Hypothalamus (tissue), 51 donors: ENCODE measurements around the gene PAK1IP1.
"Not testable (repeated sequence)": the region's sequence is repeated elsewhere in the genome, so short reads cannot be mapped to it uniquely, and the experiment has no call there.

Source experiments
- DNase-seq, 51 donors: peaks; one replicate each; lab custom pipeline; 2025; lab: John Stamatoyannopoulos, UW

The PAK1IP1 gene, protein sequence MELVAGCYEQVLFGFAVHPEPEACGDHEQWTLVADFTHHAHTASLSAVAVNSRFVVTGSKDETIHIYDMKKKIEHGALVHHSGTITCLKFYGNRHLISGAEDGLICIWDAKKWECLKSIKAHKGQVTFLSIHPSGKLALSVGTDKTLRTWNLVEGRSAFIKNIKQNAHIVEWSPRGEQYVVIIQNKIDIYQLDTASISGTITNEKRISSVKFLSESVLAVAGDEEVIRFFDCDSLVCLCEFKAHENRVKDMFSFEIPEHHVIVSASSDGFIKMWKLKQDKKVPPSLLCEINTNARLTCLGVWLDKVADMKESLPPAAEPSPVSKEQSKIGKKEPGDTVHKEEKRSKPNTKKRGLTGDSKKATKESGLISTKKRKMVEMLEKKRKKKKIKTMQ

DNA sequence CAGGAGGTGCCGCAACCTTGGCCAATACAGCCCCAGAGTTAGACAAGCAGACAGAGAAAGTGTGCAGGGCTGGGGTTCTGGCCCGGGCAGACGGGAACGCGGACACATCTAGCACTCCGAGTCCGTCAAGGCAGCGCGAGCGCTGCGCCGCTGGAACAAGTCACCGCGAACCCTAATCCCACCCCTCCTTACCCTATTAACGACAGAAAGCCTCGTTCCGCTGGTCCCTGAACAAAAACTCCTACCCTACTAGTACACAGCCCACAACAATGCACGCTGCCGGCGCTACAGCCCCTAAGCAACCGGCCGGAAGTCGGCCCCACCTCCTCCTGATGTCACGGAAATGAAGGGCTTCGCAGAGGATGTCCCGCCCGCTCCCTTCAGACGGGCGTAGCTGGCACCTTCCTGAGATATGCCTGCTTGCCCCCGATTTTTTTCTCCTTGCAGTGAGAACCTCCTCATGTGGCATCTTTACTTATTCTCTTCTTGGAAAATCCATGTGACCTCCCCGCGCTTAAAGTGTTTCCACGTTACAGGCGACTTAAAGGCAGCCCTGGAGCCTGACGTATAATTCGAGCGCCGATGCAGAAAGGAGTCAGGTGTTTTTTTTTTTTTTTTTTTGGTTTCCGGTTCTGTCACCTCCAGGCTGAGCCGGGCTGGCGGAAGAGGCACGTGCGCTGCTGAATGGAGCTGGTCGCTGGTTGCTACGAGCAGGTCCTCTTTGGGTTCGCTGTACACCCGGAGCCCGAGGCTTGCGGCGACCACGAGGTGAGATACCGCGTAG is at the start of gene PAK1IP1, which contains the start of gene C6orf52:
Gene PAK1IP1, plus strand, starts transcription at position 671 of the 784 bp plus-strand sequence. Its CDS starts 14 bp downstream, at position 685.
Gene C6orf52, minus strand, starts transcription at position 315 of the 784 bp plus-strand sequence. CDS start 7,066 bp downstream, outside the sequence.
- DNase-seq: peak; percentile 48 to 96 (median 87)

DNA sequence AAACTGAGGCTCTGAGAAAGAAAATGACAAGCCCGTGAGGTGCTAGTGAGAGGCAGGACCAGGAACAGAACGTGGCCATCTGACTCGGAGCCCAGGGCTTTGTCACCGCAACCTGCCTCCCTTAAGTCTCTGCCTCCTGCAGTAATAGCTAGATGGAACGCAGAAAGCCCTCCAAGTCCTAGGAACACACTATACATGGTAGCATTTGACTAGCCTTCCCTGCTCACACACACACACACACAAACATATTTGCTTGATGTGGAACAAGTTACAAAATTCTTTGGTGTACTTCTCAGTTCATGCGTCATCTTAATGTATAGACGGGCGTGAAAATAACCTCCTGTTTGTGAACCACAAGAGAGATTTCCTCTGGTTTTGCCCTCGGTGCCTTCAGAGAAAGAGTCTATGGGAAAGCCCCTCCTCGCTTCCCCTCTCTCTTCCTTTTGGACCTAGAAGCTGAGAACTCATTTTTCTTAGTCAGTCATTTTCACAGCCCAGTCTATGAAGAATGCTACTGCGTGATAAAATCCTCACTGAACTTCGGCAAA is 39.2 kb upstream of the PAK1IP1 start:
- no peak for DNase-seq

DNA sequence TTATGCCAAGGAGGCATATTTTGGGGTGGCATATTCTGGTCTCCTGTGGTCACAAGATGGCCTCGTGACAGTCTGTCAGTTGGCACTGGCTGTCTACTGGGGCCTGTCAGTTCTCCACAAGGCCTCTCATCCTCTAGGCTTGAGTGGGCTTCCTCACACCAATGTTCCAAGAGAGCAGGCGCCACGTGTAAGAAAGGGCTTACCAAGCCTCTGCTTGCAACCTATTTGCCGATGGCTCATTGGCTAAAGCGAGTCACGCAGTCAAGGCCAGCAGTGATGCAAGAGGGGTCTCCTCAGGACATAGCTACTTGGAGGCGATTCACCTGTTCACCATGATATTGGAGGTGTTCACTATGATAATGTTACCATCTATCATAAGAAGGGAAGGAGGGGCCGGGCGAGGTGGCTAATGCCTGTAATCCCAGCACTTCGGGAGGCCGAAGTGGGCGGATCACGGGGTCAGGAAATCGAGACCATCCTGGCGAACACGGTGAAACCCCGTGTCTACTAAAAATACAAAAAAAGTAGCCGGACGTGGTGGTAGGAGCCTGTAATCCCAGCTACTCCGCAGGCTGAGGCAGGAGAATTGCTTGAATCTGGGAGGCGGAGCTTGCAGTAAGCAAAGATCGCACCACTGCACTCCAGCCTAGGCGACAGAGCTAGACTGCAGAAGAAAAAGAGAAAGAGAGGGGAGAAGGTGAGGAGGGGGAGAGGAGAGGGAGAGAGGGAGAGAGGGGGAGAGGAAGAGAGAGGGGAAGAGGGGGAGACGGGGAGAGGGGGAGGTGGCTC is 35.7 kb upstream of the PAK1IP1 start:
- no peak for DNase-seq

DNA sequence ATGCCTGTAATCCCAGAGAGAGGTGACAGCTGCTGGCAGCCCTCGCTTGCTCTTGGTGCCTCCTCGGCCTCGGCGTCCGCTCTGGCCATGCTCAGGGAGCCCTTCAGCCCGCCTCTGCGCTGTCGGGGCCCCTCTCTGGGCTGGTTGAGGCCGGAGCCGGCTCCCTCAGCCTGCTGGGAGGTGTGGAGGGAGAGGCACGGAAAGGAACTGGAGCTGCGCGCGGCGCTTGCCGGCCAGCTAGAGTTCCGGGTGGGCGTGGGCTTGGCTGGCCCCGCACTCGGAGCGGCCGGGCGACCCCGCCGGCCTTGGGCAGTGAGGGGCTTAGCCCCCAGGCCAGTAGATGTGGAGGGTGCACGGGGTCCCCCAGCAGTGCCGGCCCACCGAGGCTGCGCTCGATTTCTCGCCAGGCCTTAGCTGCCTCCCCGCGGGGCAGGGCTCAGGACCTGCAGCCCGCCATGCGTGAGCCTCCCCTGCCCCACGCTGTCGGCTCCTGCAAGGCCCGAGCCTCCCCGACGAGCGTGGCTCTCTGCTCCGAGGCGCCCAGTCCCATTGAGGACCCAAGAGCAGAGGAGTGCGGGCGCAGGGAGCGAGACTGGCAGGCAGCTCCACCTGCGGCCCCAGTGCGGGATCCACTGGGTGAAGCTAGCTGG is 34.9 kb upstream of the PAK1IP1 start:
- no peak for DNase-seq

DNA sequence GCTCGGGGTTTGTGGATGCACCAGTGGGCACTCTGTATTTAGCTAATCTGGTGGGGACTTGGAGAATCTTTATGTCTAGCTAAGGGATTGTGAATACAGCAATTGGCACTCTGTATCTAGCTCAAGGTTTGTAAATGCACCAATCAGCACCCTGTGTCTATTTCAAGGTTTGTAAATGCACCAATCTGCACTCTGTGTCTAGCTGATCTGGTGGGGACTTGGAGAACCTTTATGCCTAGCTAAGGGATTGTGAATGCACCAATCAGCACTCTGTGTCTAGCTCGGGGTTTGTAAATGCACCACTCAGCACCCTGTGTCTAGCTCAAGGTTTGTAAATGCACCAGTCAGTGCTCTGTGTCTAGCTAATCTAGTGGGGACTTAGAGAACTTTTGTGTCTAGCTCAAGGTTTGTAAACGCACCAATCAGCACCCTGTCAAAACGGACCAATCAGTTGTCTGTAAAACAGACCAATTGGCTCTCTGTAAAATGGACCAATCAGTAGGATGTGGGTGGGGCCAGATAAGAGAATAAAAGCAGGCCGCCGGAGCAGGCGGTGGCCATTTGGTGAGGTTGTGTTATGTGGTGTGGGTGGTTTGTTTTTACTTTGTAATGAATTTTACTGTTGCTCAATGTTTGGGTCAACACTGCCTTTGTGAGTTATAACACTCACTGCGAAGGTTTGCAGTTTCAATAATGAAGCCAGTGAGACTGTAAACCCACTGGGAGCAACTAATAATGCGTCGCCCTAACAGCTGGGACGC is 34.2 kb upstream of the PAK1IP1 start:
- DNase-seq: not testable (repeated sequence)

DNA sequence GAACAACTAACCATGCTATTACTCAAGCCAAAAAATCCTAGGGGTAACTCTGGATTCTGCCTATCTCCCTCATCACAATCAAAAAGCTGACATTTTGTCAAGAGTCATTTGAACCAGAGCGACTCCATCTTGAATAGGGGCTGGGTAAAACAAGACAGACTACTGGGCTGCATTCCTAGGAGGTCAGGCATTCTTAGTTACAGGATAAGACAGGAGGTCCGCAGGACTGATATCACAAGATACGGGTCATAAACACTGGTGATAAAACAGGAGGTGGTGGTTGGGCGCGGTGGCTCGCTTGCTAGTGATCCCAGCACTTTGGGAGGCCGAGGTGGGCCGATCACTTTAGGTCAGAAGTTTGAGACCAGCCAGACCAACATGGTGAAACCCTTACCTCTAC is 32.6 kb upstream of the PAK1IP1 start:
- DNase-seq: no peak

DNA sequence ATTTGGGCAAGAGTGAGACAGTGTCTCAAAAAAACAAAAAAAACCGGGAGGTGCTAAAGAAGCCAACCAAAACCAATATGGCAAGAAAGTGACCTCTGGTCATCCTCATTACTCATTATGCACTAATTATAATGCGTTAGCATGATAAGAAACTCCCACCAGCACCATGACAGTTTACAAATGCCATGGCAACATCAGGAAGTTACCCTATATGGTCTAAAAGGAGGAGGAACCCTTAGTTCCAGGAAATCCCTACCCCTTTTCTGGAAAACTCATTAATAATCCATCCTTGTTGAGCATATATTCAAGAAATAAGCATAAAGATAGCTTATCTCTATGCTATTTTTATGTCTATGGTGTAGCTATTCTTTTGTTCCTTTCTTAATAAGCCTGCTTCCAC is 32.0 kb upstream of the PAK1IP1 start:
- no peak for DNase-seq

DNA sequence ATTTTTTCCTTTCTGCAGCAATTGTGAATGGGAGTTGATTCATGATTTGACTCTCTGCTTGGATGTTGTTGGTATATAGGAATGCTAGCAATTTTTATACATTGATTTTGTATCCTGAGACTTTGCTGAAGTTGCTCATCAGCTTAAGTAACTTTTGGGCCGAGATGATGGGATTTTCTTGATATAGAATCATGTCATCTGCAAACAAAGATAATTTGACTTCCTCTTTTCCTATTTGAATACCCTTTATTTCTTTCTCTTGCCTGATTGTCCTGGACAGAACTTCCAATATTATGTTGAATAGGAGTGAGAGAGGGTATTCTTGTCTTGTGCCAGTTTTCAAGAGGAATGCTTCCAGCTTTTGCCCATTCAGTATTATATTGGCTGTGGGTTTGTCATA is 29.2 kb upstream of the PAK1IP1 start:
- not testable (repeated sequence) for DNase-seq

DNA sequence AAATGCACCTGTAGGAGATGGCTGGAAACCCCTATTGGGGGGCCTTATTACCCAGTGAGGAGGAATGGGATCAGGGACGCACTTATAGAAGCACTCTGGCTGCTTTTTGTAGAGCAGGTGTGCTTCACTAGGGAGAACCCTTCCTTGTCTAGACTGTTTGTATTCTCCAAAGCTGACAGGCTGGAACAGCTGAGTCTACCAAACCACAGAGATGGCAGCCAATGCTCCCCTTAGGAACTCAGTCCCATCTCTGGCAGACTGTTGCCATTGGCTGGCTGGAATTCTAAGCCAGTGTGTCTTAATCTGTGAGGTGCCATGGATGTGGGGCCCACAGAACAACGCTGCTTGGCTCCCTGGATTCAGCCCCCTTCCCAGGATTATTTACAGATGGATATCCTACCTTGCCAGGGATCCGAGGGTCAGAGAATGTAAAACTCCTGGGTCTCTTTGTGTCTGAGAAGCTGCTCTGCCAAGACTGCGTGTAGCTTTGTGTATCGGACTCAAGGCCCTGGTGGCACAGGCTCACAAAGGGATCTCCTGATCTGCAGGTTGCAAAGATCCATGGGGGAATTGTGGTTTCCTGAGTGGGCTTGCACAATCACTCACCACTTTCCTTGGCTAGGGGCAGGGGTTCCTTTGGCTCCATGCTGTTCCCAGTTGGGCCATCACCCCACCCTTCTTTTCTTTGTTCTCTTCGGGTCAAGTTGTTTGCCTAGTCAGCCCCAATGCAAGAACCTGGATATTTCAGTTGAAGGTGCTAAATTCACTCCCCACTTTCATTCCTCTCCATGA is 26.4 kb upstream of the PAK1IP1 start:
- no peak for DNase-seq

DNA sequence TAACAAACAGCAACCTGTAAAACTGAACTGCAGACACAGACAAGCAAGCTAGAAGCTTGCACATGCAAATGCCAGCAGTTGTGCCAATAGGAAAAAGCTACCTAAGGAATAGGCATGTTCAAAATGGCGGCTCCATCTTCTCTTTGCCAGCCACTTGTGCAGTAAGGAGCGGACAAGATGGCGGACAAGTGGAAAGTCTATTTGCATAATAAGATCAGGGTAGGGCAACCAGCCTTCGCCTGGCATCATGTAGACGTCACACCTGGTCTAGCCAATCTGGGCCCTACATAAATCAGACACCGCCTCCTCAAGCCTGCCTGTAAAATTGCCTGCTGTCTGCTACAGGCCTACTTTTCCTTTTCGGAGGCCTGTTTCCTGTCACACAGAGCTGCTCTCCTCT is 18.4 kb upstream of the PAK1IP1 start:
- no peak for DNase-seq

DNA sequence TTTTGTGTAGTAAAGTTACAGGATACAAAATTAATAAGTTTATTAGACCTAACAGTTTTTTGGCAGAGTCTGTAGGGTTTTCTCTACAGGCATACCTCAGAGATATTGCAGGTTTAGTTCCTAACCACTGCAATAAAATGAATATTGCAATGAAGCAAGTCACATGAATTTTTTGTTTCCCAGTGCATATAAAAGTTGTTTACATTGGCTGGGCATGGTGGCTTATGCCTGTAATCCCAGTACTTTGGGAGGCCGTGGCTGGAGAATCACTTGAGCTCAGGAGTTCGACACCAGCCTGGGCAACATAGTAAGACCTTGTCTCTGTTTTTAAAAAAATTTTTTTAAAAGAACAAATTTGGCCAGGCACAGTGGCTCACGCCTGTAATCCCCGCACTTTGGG is 16.3 kb upstream of the PAK1IP1 start:
- DNase-seq: no peak

DNA sequence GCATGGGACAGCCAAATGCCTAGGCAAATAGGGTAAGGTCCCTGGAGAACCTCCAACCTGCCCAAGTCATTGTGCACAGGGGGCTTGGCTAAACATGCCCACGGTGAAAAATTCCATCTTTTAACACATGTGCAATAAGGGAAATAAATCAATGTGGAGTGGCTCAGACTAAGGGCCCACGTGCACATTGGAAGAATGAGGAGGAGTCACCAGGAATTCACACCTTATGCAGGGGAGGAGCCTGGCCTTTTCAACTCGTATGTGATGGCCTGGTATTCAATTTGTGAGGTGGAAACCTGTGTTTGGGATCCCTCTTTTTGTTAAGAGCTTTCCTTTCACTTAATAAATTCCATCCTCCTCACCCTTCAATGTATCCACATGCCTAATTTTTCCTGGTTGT is 13.0 kb upstream of the PAK1IP1 start:
- DNase-seq: no peak

DNA sequence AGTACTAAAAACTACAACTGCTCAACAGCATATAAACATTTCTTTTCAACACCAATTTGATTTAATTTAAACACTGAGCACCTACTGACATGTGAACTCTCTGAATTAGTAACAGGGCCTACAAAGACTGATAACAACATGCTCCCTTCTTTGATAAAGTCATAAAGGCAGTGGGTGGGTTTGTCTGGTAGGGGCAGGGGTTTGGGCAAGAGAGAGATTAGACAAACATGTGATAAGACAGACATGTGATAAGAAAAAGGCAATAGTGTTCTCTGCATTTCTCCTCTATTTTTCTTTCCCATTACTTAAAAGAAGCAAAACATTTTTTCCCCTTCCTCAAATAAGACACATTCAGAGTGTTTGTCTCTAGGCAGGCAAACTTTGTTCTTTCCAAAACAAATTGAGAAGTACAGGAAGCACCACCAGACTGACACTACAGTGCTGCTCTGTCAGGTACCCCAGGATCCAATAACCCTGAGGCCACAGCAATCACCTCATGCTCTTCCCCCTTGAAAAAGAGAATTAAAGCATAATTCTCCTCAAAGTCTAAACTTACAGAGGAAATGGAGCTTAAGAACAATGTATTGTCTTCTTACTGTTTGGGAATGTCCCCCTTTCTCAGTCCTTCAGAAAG is 12.3 kb upstream of the PAK1IP1 start:
- DNase-seq: no peak

DNA sequence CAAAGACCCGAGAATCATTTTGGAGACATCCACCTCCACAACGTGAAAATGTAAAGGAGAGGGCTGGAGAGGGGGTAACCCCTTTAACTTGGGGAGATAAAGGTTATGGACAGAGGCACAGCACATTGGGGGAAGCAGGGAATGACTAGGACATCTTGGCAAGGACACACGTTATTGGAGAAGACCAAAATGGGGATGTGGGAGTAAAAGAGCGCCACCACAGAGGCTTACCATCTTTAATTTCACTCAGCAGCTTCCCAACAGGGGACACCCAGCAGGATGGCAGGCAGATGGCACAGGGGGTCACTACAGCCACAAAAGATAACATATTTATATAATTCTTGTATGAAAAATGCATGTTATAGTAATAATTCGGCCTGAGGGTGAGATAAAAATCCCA is 10.2 kb upstream of the PAK1IP1 start:
- DNase-seq: no peak

DNA sequence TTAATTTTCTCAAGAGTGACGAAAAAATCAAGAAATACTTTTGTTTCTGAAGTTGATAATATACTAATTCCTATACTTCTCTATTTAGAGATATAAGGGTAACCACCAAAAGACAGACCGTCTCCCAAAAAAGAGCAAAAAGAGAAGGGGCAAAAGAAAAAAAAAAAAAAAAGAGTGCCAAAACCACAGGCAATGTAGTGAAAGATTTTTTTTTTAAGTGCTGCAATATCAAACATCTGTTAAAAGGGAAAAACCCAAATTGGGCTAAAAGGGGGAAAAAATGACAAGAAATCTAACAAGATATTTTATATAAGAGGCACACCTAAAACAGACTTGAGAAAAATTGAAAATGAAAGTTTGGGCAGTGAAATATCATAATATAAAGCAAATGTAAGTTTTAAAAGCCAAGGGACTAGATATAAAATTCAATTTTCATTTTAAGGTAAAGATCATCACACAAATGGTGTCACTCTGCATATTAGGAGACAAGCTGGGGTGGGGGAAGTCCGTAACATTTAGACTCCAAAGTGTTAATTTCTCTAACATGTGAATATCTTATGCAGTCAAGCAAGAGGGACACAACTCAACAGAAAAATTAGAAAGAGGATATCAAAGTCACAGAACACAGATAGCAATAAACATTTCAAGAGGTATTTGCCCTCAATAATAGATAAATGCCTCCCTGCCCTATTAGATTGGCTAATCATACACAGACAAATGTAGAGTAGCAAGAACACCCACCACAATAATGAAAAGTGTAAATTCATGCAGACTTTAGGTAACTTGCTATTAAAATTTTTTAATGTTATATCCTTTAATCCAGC is 9.5 kb upstream of the PAK1IP1 start:
- DNase-seq: no peak

DNA sequence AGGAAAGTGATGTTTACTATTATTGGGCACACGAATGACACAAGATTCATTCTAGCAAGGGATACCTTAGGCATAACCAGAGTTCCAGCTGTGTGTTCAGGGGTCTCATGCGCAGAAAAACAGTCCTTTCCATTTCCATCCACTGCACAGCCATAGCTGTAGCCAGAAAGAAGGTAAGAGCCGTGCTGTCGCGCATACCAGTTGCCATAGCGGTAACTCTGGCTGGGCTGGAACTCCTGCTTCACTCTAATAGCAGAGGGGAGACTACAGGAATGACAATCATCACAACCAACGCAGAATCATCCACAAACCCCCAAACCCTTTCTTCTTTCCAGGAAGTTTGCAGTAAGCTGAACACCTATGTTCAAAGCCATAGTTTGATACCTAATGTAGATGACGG is 7.9 kb upstream of the PAK1IP1 start:
- DNase-seq: no peak

DNA sequence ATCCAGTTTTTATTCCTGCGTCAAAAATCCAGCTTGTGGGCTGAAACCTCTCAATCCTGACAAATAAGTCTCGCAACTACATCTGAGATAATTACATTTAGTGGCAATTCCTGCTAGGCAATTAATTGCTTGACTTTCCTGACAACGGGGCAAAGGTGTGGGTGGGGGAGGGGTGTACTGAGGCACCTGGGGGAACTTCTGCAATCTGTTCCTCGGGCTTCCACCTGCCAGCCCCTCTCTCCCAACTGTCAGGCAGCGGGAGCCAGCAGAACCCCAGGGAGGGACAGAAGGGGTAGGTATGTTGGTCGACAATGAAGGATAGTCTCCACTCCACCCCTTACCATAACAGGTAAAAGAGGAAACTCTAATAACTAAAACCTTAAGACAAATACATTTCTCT is 7.2 kb upstream of the PAK1IP1 start:
- DNase-seq: no peak
